ENCODE data around the gene GIMAP1.
"Not testable (repeated sequence)": the region's sequence is repeated elsewhere in the genome, so short reads cannot be mapped to it uniquely, and the experiment has no call there.

The GIMAP1 gene

GRCh38 chr7:150716368-150716767, at the start of gene GIMAP1:
TSS of gene GIMAP1 (plus strand) at chr7:150716613. CDS start at chr7:150719048, 2,435 bp downstream.
- peak in 1 of 58 donors; percentile 4 for DNase-seq

GRCh38 chr7:150668472-150668911, 47.9 kb upstream of the GIMAP1 start:
- no peak for DNase-seq

- DNase-seq, result no peak
Measured at GRCh38 chr7:150668977-150669376, 47.4 kb upstream of the GIMAP1 start.

- DNase-seq, result not testable (repeated sequence)
Measured at GRCh38 chr7:150671798-150672585, 44.4 kb upstream of the GIMAP1 start.

DNA sequence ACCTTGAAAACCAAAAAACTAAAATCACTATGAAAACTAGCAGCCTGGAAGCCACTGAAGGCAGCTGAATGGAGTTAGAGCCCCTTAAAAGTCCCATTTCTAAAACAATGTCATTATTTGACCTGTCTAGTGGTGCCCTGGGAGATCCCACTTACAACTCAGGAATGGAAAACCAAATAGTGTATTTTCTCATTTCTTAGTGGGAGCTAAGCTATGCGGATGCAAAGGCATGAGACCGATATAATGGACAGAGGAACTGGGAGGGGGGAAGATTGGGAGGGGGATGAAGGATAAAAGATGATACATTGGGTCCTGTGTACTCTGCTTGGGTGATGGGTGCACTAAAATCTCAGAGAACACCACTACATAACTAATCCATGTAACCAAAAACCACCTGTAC, 40.7 kb upstream of the GIMAP1 start:
- DNase-seq, result no peak

GRCh38 chr7:150676276-150676675, 40.1 kb upstream of the GIMAP1 start:
- DNase-seq, result not testable (repeated sequence)

- not testable (repeated sequence) for DNase-seq
Measured at GRCh38 chr7:150676854-150677253, 39.6 kb upstream of the GIMAP1 start.

- DNase-seq, result not testable (repeated sequence)
Measured at GRCh38 chr7:150678601-150679000, 37.8 kb upstream of the GIMAP1 start.

GRCh38 chr7:150680364-150680763, 36.0 kb upstream of the GIMAP1 start:
- not testable (repeated sequence) for DNase-seq

- DNase-seq, result peak in 2 of 58 donors; percentile 2 to 16
Measured at GRCh38 chr7:150685219-150686029, 31.0 kb upstream of the GIMAP1 start, which contains the start of gene GIMAP2. TSS of gene GIMAP2 (plus strand) at chr7:150685706. CDS start at chr7:150687060, 1,354 bp downstream.

DNA sequence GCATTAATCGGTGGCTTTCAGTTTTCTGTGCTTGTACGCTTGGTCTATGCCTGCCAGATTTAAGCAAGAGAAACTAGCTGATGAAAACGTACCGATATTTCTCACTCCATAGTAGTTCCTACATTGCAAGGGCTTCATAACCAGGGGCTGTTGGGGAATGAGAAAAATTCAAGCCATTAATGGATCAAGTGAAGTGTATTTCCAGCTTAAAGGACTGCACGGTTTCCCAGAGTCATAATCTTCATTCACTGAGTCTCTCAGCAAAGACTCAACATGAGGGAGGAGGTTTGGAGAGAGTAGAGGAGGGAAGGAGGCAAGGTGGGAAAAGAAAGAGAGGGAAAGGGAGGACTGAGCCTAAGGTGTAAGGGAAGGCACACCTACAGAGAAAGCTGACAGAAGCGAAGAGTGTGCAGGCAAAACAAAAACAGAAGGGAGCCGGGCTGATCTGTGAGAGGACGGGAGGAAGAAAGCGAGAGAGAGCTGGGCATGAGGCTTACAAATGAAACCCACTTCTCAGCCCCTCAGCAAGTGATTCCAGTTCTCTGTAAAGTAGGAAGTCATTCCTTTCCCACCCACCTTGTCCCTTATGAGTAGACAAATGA, 30.3 kb upstream of the GIMAP1 start:
- DNase-seq, result peak in 1 of 58 donors; percentile 1

DNA sequence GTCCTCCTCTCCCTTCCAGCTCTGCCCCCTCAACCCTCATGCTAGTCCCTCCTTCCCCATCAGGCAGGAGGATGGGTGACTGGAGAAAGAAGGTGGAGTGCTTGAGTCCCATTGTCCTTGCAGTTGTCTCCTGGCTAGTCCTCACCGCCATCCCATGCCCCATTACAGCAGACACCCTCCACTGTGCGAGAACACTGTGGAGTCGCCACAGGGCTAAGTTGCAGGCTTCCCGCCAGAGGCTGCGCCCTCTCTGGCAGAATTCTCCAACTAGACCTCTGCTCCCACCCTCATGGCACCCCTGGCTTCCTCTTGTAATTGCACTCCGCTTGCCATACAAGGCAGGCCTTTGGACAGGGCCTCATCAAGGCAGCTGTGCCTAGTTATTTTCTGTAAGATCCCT, 27.8 kb upstream of the GIMAP1 start:
- DNase-seq, result no peak

DNA sequence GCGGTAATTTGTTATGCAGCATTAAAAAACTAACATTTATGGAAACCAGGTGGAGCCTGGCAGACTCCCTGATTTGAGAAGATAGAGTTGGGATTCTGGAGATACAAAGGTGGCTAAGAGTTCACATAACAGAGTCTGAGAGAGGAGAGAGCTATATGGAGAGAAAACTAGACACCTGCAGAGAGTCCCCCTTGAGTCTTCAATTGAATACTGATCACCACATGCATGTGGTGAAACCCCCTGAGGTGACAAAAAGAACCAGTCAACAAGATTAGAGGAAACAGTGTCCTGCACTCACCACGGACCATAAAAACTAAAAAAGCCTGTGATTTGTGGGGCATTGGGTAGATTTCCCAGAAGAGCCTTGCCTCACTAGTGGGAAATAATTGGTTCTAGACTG, 20.8 kb upstream of the GIMAP1 start:
- DNase-seq, result no peak

- no peak for DNase-seq
Measured at GRCh38 chr7:150703209-150703608, 13.2 kb upstream of the GIMAP1 start.

- no peak for DNase-seq
Measured at GRCh38 chr7:150715293-150715692, 1.1 kb upstream of the GIMAP1 start.

GRCh38 chr7:150715738-150716137, 675 bp upstream of the GIMAP1 start:
- no peak for DNase-seq

DNA sequence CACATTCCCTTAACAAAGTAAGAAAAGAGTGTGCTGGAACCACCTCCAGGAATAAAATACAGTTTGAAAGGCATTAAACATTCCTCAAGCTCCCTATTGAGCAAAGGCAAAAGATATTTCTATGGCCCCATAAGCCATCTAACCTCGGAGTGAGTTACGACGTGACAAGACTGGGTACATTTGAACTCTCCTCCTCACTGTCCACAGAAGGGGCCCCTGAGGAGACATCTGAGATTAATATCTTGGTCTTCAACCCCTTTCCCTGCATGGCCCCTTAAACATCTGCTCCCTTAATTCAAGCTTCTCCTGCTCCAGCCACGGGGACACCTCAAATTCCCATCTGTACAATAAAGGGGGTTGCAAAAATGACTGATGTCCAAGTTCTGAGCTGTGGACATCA, 526 bp downstream of the GIMAP1 start:
- no peak for DNase-seq

DNA sequence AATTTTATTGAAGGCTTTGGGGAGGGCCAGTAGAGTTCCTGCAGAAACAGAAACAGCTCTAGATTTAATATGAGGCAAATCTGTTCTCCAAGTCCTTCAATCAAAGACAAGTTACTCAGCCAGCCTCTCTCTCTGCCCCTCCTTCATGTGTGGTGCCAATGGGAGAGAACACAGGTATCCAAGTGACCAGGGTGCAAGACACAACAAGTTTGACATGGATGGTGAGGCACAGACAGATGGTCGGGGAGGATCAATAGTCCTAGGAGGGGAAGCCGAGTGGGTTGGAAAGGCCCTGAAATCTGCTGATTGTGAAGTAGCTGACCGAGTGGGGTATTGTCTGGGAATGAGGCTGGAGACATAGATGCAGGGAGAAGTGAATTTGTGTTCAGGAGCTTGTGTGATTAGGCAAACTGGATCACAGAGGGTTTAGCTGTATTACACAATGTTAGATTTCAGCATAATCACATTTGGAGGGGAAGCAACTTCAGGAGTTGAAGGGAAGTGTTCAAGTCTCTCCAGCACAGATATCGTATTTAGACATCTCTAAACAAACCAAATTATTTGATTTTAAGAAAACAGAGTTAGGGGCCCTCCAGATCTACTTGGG, 1.5 kb downstream of the GIMAP1 start:
- no peak for DNase-seq

GRCh38 chr7:150719436-150719835, 3.0 kb downstream of the GIMAP1 start:
- DNase-seq, result no peak

- DNase-seq, result no peak
Measured at GRCh38 chr7:150719960-150720891, 3.8 kb downstream of the GIMAP1 start.
